GM18951 (cell line): Measurements from ENCODE around the gene BLOC1S5.

Experiments used
- POLR2A ChIP-seq: IDR thresholded peaks from 4 replicates; pipeline ENCODE4 v1.6.1; 2011; ENCODE audit warnings: mild to moderate bottlenecking; ENCODE audit not compliant: insufficient read length, insufficient read depth; ENCODE audit errors: extremely low read depth
- in situ Hi-C: fragments of 300-500 bp; cut with MboI; formaldehyde crosslinking; loops from one replicate; pipeline ENCODE4 v1.12.0; 2022; ENCODE audit warnings: low sequenced_read_pairs, mixed read lengths, inconsistent platforms; ENCODE audit not compliant: unreplicated experiment

The BLOC1S5 gene

DNA sequence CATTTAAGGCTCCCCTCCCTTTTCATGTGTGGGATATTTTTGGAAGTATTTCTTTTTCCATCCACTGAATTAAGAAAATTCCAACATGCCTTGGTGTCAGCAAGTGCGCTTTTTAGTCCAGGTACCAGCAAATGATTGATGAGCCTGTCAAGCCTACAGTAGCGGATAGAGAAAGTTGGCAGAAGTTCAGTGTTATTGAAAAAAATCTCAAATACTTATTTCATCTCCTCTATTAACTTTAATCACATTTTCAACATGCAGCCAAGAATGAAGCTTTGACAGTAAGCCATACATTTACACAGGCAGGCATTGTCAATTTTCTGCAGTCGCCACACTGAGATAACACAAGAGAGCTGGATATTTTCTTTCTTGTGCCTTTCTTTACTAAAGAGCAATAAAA is 50.4 kb downstream of the BLOC1S5 start:
- in situ Hi-C loops: loop anchor here (25.0 kb wide), 1 partner anchor 726 kb away; no protein-coding TSS in a partner anchor
- no peak for TF ChIP-seq POLR2A

DNA sequence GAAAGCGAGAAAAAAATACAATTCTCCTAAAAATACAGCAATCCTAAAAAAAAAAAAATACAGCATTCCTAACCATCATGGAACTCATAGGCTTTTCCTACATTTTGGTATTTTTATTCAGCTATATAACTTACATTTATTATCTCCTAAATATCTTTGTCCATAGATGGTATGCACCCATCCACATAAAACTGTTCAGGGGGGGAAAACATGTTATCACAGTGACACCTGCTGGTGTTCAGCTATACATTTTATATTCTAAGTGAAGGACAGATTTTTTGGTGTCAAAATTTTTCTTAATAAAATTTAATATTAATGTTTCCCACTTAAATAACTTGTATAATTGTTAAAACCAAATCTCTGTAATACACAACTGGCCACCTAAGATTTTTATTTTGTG is 58.0 kb downstream of the BLOC1S5 start:
- no peak for TF ChIP-seq POLR2A
- in situ Hi-C loops: loop anchor here (25.0 kb wide), 1 partner anchor 719 kb away; no protein-coding TSS in a partner anchor

DNA sequence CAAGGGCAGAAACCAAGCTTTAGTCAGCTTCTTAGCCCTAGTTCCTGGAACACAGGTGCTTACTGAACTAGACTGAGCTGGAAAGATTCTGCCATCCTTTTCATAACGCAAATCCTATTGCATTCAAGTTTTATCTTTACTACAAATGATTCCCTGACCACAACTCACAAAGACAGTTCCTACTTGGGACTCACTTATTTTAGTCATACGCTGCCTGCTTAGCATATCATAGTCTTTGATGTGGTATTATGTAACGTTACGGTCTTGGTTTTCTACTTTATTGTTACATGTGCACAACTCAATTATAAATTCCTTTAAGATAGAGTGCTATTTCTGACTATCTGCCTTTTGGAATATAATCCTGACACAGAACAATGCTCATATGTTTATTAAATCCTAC is 59.1 kb downstream of the BLOC1S5 start:
- TF ChIP-seq POLR2A: no peak
- in situ Hi-C loops: loop anchor here (25.0 kb wide), 1 partner anchor 718 kb away; no protein-coding TSS in a partner anchor

DNA sequence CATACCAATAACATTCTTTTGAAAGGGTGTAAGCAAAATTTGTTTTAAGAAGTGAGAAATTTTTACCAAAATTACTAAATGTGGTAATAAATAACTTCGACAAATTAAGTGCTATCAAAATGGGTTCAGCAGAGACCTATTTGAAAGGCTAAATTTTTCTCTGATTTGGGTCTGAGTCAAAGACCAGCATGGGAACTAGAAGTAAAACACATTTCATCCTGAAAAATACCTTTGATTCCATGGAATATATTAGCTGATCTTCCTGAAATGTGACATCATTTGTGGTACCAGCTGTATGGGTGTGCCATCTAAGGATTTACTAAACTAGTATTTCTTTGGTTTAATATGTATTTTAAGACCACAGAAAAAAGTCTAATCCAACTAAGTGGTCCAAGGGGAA is 63.6 kb downstream of the BLOC1S5 start:
- no peak for TF ChIP-seq POLR2A
- in situ Hi-C loops: loop anchor here (25.0 kb wide), 1 partner anchor 713 kb away; no protein-coding TSS in a partner anchor

DNA sequence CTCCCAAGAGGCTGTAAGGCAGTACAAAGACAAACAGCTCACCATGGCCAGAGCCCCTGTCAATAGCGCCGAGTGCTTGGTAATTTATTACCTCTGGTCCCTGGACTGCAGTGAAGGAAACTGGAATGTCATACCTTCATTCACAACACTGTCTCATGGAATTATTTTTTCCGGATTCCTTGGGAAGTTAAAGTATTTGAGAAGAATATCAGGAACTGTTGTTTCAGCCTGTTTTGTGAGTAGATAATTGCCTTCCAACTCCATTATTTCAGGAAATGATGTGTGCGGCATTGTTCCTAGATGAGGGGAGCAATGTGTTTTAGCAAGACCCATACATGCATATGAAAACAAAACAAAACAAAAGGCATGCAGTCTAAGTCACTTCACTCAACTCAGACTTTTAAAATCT is 64.0 kb downstream of the BLOC1S5 start:
- TF ChIP-seq POLR2A: no peak
- in situ Hi-C loops: loop anchor here (25.0 kb wide), 1 partner anchor 713 kb away; no protein-coding TSS in a partner anchor

DNA sequence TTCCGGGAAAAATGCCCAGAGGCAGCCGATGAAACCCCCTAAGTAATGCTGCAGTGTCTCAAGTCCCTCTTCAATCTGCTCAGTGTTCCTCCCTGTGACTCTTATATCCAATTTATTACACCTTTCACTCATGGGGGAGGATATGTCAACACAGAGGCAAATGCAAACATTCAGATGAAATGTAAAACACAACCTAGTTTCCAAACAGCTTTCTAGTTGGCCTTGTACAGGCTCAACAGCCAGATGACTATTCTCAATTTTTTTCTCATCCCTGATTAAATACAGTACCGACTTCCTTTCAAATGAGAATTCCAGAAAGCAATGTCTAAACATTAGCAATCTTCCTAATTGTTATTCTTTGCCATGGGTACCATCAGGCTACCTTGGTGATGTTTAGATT is 65.0 kb downstream of the BLOC1S5 start:
- TF ChIP-seq POLR2A: no peak
- in situ Hi-C loops: loop anchor here (10.0 kb wide), 1 partner anchor 104 kb away; no protein-coding TSS in a partner anchor

DNA sequence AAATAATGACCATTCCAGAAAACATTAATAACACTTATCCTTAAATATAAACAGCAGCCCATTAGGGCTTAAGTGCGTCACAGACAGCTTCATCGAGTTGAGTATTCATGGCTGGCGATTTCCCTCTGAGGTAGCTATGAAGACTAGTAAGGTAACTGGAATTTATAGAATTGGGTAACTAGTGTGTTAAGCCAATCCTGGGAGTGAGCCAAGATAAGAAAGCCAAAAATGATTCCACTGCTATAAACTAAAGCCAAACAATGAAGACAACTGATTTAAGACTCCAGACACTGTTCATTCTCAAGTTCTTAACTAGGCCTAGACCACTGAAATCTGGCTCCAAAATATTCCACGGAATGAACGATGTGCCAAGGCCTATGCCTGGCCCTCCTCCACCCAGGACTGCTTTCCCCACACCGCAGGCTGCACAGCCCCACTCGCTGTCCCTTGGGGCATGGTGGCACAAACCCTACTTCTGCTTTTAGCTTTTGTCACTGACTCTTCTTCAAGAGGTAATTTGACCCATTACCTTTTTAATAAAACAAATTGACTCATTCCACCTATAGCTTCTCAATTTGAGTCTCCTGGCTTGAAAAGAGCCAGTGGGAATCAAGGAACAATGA is 66.0 kb downstream of the BLOC1S5 start:
- TF ChIP-seq POLR2A: no peak
- in situ Hi-C loops: loop anchor here (10.0 kb wide), 1 partner anchor 103 kb away; no protein-coding TSS in a partner anchor

DNA sequence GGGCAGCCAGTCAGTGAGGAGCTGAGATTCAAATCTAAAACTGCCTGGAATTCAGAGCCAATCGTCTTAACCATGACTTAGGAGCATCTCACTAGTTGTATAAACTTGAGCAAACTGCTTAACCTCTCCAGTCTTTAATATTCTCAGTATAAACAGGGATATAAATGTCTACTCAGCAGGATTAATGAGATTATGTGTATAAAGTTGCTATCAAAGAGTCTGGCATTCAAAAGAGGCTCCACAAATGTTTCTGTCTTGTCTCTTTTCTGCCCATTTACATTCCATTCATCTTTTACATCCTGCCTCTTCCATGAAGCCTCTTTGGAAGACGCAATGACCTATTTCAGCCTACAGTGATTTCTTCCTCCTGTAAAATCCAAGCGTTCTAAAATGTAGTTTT is 66.9 kb downstream of the BLOC1S5 start:
- no peak for TF ChIP-seq POLR2A
- in situ Hi-C loops: loop anchor here (10.0 kb wide), 1 partner anchor 102 kb away; no protein-coding TSS in a partner anchor

DNA sequence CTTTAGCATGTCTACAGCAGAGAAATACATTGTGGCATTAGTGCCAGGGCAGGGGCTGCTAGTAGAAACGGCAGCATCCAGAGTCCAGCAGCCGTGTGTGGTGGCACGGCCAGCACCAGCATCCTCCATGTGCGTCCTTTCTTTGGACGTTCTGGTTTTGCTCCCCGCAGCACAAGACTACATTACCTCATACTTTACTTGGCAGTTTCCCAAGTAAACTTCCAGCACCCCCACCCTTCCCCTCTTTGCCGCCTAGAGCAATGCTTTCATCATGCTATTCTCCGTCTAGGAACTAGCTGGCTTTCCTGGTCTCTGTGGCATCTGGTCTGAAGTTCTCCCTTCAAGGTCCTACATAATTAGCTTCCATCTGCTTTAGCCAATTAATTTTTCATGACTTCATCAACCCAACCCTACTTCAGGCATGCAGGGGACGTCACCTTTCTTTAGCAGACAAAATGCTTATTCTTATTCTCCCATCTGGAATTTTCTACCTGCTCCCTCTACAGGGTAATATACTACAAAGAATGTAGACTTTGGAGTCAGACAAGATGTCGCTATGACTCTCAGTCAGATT is 67.6 kb downstream of the BLOC1S5 start:
- in situ Hi-C loops: loop anchor here (10.0 kb wide), 1 partner anchor 102 kb away; no protein-coding TSS in a partner anchor
- TF ChIP-seq POLR2A: no peak

DNA sequence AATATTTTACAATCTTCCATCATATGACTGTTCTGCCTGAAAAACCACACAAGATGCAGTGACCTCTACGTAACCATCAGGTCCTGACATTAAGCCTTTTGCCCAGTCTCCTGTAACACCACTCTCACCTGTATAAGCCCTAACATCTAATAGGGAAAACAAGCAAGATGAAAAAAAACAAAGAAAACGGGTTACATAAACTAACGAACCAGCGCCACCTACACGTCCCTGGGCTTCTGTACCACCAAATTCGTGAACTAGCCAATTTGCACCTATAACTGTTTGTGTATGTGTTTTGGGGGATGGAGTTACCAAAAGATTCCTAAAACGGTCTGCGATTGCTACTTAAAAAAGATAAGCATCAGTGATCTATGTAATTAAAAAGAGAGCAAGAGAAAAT is 70.2 kb downstream of the BLOC1S5 start:
- in situ Hi-C loops: loop anchor here (10.0 kb wide), 1 partner anchor 99 kb away; no protein-coding TSS in a partner anchor
- no peak for TF ChIP-seq POLR2A

DNA sequence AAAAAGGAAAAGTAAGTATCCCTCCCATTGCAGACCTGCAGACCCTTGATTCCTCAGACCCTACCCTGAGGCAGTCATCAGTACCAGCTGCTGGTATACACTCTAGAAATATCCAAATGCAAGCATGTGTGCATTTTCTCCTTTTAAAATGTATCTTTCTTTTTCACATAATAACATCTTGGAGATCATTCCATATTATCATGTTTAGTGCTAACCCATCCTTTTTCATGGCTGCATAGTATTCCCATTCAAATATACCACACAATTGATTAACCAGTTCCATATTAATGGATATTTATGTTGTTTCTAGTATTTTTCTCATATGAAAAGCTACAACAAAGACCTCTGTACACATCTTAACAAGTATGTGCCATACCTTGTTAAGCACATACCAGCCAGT is 70.8 kb downstream of the BLOC1S5 start:
- no peak for TF ChIP-seq POLR2A
- in situ Hi-C loops: loop anchor here (10.0 kb wide), 1 partner anchor 99 kb away; no protein-coding TSS in a partner anchor

DNA sequence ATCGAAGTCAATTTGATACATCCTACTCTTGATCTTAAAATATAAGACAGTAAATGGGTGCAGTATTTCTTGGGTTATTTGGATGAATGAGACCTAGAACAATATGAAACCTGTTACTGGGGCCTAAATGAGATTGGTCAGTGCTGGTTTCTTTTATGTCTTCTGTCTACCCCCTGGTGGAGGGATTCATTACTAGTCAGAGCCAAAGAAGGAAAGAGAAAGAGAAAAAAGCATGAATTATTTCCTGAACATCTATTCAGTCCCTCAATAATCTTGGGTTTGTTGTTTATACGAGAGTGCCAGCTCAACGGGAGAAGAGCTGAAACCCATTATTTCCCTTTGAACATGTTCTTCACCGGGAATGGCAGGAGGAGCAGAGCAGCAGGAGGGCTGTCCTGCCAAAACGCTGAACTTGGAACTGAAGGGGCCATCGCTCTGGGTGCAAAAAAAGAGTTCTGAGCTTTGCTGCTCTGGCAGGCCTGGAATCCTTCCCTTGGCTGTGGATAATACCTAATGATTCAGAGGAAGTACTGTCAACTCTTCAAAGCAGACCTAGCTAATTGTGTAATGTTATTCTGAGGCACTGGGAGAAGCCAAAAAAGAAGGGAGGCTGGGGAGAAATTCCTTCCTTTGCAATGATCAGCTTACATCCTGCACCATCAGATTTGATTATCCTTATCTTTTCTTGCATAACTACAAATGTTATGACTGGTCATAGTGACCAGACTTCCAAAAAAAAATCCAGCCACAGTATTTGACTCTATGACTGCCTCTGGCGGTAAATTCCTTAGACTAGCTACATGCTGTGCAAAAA is 72.0 kb downstream of the BLOC1S5 start:
- in situ Hi-C loops: loop anchor here (10.0 kb wide), 1 partner anchor 97 kb away; no protein-coding TSS in a partner anchor
- no peak for TF ChIP-seq POLR2A

DNA sequence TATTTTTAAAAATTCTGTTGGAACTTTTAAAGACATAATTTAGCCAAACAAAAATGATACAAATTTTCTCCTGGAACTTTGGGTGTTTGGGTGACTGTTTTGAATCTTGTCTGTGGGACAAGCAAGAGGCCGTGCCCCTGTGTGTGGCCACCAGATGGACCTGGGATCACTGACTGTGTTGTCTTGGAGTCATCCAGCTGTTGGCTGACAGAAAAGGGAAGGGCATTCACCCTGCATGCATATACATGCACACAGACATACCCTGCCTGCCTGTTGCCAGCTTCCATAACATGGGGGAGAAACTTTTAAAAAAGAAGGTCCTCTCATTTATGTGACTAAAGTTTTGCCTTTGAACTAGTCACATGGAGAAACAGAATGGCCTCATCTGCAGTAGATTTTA is 72.7 kb downstream of the BLOC1S5 start:
- no peak for TF ChIP-seq POLR2A
- in situ Hi-C loops: loop anchor here (10.0 kb wide), 1 partner anchor 97 kb away; no protein-coding TSS in a partner anchor

DNA sequence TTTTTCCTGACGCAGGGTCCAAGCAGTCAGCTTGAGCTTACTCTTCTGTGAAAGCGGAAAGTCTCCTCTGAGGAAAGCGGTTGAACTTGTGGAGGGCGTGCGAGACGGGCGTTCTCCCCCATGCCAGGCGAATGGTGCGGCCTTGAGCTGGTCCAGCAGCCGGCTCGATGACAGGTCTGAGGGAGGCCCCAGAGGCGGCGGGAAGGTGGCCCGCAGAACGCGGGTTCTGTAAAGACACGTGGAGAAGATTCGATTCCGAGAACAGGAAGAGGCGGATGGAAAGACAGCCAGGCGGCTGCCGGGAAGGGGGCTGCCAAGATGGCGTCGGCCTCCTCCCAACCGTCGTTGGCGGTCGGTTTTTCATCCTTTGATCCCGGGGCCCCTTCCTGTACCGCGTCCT is 78.0 kb downstream of the BLOC1S5 start:
- in situ Hi-C loops: loop anchor here (10.0 kb wide), 1 partner anchor 261 kb away; the partner anchor contains the start of gene BMP6
- TF ChIP-seq POLR2A: no peak

DNA sequence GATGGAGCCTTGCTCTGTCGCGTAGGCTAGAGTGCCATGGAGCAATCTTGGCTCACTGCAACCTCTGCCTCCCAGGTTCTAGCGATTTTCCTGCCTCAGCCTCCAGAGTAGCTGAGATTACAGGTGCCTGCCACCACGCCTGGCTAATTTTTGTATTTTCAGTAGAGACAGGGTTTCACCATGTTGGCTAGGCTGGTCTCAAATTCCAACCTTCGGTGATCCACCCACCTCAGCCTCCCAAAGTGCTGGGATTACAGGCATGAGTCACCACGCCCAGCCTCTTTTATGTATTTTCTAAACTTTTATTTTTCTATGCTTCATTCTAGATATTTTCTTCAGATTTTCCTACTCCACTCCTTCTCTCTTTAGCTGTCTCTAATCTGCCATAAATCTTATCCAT is 80.2 kb downstream of the BLOC1S5 start:
- in situ Hi-C loops: loop anchor here (10.0 kb wide), 1 partner anchor 259 kb away; the partner anchor contains the start of gene BMP6
